Measurements from ENCODE around the gene NGFR. TPM values are rescaled to one million over a fixed set of nuclear protein-coding genes. Genes with fewer than 3 reads are reported as not detected.

The NGFR gene
- total RNA-seq, 1 experiment from 2014 or later = 1.6 TPM

GRCh38 chr17:49523706-49524472 is 28.8 kb downstream of the NGFR start:
- DNase-seq (ENCODE audit: low read depth, low spot score) = no peak
- H3K4me1 ChIP-seq (ENCODE audit: control insufficient read depth, insufficient read depth, low read length) = no peaks in the 10 kb centered on the region
- H3K27ac ChIP-seq (ENCODE audit: low read length) = no peak overlapping the region
- H3K27me3 ChIP-seq (ENCODE audit: control insufficient read depth, insufficient read depth, low read length) = no peaks in the 10 kb centered on the region
- in situ Hi-C loops (cut with HindIII; ENCODE audit: low pct_unique_long_range_greater_than_20kb, low sequenced_read_pairs) = no loop called here
- no peaks in the 10 kb centered on the region for H3K36me3 ChIP-seq (ENCODE audit: control insufficient read depth, insufficient read depth, low read length)
- no peak for TF ChIP-seq SIN3A (IDR thresholded peaks at IDR 0.05; ENCODE audit: borderline replicate concordance, insufficient read depth, low read depth, low read length)
- no peak for TF ChIP-seq POLR2AphosphoS5 (IDR thresholded peaks at IDR 0.05; ENCODE audit: low read depth, low read length)
- no peak for TF ChIP-seq CTCF (IDR thresholded peaks at IDR 0.05)
- TF ChIP-seq, protein P1, sequence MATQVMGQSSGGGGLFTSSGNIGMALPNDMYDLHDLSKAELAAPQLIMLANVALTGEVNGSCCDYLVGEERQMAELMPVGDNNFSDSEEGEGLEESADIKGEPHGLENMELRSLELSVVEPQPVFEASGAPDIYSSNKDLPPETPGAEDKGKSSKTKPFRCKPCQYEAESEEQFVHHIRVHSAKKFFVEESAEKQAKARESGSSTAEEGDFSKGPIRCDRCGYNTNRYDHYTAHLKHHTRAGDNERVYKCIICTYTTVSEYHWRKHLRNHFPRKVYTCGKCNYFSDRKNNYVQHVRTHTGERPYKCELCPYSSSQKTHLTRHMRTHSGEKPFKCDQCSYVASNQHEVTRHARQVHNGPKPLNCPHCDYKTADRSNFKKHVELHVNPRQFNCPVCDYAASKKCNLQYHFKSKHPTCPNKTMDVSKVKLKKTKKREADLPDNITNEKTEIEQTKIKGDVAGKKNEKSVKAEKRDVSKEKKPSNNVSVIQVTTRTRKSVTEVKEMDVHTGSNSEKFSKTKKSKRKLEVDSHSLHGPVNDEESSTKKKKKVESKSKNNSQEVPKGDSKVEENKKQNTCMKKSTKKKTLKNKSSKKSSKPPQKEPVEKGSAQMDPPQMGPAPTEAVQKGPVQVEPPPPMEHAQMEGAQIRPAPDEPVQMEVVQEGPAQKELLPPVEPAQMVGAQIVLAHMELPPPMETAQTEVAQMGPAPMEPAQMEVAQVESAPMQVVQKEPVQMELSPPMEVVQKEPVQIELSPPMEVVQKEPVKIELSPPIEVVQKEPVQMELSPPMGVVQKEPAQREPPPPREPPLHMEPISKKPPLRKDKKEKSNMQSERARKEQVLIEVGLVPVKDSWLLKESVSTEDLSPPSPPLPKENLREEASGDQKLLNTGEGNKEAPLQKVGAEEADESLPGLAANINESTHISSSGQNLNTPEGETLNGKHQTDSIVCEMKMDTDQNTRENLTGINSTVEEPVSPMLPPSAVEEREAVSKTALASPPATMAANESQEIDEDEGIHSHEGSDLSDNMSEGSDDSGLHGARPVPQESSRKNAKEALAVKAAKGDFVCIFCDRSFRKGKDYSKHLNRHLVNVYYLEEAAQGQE (IDR thresholded peaks at IDR 0.05; ENCODE audit: insufficient read depth in 1 of 2, low read depth in 2 of 2, low read length in 1 of 2) = no peak
- no peak for TF ChIP-seq TCF7L2 (IDR thresholded peaks at IDR 0.05; ENCODE audit: low read depth, low read length)
- POLR2A ChIA-PET = no interaction called here
- CTCF ChIA-PET = no interaction called here
- BruUV-seq (replicated peaks) = no TSS peak
- H3K4me3 ChIP-seq (ENCODE audit: low read depth in 2 of 2, low read length in 2 of 2) = no peak overlapping the region
- no peaks in the 10 kb centered on the region for H3K9me3 ChIP-seq (ENCODE audit: control insufficient read depth, insufficient read depth, low read depth, low read length)
- intact Hi-C loops (cut with micrococcal nuclease; ENCODE audit: unreplicated experiment) = no loop called here
- ATAC-seq = peak; percentile 18; the same call in 1 of the 2 replicates

DNA sequence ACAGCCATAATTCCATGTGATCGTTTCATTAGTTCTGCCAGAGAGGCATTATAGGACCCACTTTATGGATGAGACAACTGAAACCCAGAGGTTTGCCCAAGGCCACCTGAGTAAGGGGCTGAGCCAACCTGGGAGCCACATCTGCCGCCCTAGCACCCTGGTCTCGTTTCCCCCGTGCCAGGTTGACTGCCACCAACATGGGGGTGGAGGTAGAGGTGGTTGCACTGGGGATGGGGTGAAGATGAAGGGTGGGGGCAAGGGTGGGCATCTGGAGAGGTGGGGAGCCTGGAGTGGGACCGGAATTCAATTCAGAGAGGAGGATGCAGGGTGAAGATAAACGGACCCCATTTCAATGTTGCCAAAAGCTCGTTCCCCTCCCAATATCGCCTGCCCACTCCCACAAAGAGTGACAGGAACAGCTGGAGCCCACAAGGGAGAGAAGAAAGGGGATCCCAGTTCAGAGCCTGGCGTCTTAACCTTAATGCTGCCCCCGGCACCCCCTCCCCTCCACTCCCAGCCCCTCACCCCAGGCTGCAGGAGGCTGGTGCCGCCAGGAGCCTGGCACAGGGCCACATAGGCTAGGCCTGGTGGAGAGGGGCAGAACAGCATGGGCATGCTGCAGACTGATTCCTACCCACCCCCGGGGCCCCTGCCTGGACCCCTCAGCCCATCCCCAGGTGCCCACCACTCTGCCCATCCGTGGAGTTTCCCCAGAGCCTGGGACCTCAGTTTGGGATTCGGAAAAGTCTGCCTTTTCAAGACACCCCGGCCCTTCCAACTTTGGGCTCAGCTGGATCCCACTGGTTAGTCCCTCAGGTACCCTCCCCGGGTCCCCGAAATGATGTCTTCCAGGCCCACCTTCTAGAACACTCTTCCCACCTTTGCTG is 29.6 kb downstream of the NGFR start:
- no peaks in the 10 kb centered on the region for H3K4me1 ChIP-seq (ENCODE audit: control insufficient read depth, insufficient read depth, low read length)
- DNase-seq (ENCODE audit: low read depth, low spot score) (no peak), ATAC-seq (no peak)
- intact Hi-C loops (cut with micrococcal nuclease; ENCODE audit: unreplicated experiment) (no loop called here), in situ Hi-C loops (cut with HindIII; ENCODE audit: low pct_unique_long_range_greater_than_20kb, low sequenced_read_pairs) (no loop called here)
- ChIA-PET POLR2A (no interaction called here), CTCF (no interaction called here)
- no peaks in the 10 kb centered on the region for H3K9me3 ChIP-seq (ENCODE audit: control insufficient read depth, insufficient read depth, low read depth, low read length)
- no TSS peak for BruUV-seq (replicated peaks)
- no peak overlapping the region for H3K4me3 ChIP-seq (ENCODE audit: low read depth in 2 of 2, low read length in 2 of 2)
- H3K27me3 ChIP-seq (ENCODE audit: control insufficient read depth, insufficient read depth, low read length) = no peaks in the 10 kb centered on the region
- H3K36me3 ChIP-seq (ENCODE audit: control insufficient read depth, insufficient read depth, low read length) = no peaks in the 10 kb centered on the region
- H3K27ac ChIP-seq (ENCODE audit: low read length) = no peak overlapping the region
- TF ChIP-seq POLR2AphosphoS5 (IDR thresholded peaks at IDR 0.05; ENCODE audit: low read depth, low read length) = no peak
- TF ChIP-seq TCF7L2 (IDR thresholded peaks at IDR 0.05; ENCODE audit: low read depth, low read length) = no peak
